Neural progenitor cell (in vitro differentiated cells): Measurements from ENCODE around the gene PTPRA.

Source experiments
- CTCF ChIP-seq: fragments of 200-600 bp; sonication (generic); IDR thresholded peaks from 2 replicates; pipeline ENCODE4 v1.5.1; 2017; ENCODE audit warnings: antibody characterized with exemption, mild to moderate bottlenecking
- EZH2 ChIP-seq: fragments of 200-600 bp; sonication (generic); IDR thresholded peaks from 2 replicates; pipeline ENCODE4 v1.6.1; 2017; ENCODE audit warnings: antibody characterized with exemption, mild to moderate bottlenecking, moderate library complexity

- no peak for TF ChIP-seq EZH2
- TF ChIP-seq CTCF = no peak
These were observed 37.9 kb upstream of the PTPRA start for GRCh38 chr20:2835331-2835796.
